Lower leg skin (tissue), 3 donors: Measurements from ENCODE around the gene RPS6KA4.

Experiments
- POLR2A ChIP-seq, 2 donors: fragments of 450-650 bp; IDR thresholded peaks; one replicate each; pipeline ENCODE4 v1.6.1; 2016 to 2017; ENCODE audit warnings: antibody characterized with exemption in 2 of 2, mild to moderate bottlenecking in 1 of 2, moderate library complexity in 1 of 2
- TF ChIP-seq, protein P1 (sequence below), 3 donors: fragments of 450-650 bp; IDR thresholded peaks; one replicate each; pipeline ENCODE4 v1.5.1; 2016; ENCODE audit warnings: antibody characterized with exemption in 3 of 3, mild to moderate bottlenecking in 3 of 3, moderate library complexity in 2 of 3

DNA sequence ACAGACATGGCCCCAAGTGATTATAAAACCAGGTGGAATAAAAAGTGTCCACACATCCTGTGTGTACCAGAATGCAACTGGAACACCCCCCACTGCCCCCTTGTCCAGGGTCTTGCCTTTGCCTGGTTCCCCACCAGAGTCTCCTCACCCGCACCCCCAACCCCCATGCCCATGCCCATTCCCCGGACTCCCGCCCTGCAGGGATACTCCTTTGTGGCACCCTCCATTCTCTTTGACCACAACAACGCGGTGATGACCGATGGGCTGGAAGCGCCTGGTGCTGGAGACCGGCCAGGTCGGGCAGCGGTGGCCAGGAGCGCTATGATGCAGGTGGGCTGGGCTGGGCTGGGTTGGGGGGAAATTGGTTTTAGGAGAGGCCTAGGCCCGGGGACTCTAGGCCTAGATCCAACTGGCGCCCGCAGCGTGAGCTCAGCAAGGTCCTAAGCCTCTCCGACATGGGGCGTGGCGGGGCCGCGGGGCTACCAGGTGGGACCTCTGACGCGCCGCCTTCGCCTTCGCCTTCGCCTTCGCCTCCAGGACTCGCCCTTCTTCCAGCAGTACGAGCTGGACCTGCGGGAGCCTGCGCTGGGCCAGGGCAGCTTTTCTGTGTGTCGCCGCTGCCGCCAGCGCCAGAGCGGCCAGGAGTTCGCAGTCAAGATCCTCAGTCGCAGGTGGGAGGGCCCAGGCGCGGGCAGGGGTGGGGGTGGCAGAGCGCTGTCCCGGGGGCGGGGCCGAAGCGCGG is 9.1 kb downstream of the RPS6KA4 start:
- no peak for TF ChIP-seq POLR2A (IDR thresholded peaks at IDR 0.05)
- TF ChIP-seq, protein P1, sequence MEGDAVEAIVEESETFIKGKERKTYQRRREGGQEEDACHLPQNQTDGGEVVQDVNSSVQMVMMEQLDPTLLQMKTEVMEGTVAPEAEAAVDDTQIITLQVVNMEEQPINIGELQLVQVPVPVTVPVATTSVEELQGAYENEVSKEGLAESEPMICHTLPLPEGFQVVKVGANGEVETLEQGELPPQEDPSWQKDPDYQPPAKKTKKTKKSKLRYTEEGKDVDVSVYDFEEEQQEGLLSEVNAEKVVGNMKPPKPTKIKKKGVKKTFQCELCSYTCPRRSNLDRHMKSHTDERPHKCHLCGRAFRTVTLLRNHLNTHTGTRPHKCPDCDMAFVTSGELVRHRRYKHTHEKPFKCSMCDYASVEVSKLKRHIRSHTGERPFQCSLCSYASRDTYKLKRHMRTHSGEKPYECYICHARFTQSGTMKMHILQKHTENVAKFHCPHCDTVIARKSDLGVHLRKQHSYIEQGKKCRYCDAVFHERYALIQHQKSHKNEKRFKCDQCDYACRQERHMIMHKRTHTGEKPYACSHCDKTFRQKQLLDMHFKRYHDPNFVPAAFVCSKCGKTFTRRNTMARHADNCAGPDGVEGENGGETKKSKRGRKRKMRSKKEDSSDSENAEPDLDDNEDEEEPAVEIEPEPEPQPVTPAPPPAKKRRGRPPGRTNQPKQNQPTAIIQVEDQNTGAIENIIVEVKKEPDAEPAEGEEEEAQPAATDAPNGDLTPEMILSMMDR (IDR thresholded peaks at IDR 0.05), result no peak
